H1 (cell line): Measurements from ENCODE around the gene RASSF4.
"Not testable (repeated sequence)": the region's sequence is repeated elsewhere in the genome, so short reads cannot be mapped to it uniquely, and the experiment has no call there.

ENCODE experiments used
- KDM1A ChIP-seq: fragments of 200-600, 300-600 bp; sonication (generic); IDR thresholded peaks from 2 replicates; pipeline ENCODE4 v1.7.1; 2016; ENCODE audit warnings: mild to moderate bottlenecking, low read length, borderline replicate concordance
- PHF8 ChIP-seq: fragments of 200-600 bp; sonication (generic); conservative IDR thresholded peaks from 2 replicates; pipeline ENCODE4 v1.7.1; 2012; ENCODE audit warnings: low read depth, mild to moderate bottlenecking, inconsistent platforms, low read length, moderate library complexity
- TBP ChIP-seq: IDR thresholded peaks from 2 replicates; pipeline ENCODE4 v1.6.1; 2011; ENCODE audit warnings: low read depth, low read length, improper control_type of control experiment
- TF ChIP-seq, protein P1 (sequence below), 3 experiments: IDR thresholded peaks; 1 replicate in 2 of 3; 2 replicates in 1 of 3; pipeline versions ENCODE4 v1.5.1 to v1.6.1; 2011; ENCODE audit warnings: low read length in 3 of 3, mild to moderate bottlenecking in 3 of 3, inconsistent platforms in 2 of 3, low read depth in 1 of 3, moderate library complexity in 1 of 3; ENCODE audit not compliant: insufficient read depth in 1 of 3; ENCODE audit errors: control extremely low read depth in 1 of 3

DNA sequence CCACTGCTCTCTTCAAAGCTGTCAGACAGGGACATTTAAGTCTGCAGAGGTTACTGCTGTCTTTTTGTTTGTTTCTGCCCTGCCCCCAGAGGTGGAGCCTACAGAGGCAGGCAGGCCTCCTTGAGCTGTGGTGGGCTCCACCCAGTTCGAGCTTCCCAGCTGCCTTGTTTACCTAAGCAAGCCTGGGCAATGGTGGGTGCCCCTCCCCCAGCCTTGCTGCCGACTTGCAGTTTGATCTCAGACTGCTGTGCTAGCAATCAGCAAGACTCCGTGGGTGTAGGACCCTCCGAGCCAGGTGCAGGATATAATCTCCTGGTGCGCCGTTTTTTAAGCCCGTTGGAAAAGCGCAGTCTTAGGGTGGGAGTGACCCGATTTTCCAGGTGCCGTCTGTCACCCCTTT is 55.0 kb downstream of the RASSF4 start:
- TF ChIP-seq, protein P1, sequence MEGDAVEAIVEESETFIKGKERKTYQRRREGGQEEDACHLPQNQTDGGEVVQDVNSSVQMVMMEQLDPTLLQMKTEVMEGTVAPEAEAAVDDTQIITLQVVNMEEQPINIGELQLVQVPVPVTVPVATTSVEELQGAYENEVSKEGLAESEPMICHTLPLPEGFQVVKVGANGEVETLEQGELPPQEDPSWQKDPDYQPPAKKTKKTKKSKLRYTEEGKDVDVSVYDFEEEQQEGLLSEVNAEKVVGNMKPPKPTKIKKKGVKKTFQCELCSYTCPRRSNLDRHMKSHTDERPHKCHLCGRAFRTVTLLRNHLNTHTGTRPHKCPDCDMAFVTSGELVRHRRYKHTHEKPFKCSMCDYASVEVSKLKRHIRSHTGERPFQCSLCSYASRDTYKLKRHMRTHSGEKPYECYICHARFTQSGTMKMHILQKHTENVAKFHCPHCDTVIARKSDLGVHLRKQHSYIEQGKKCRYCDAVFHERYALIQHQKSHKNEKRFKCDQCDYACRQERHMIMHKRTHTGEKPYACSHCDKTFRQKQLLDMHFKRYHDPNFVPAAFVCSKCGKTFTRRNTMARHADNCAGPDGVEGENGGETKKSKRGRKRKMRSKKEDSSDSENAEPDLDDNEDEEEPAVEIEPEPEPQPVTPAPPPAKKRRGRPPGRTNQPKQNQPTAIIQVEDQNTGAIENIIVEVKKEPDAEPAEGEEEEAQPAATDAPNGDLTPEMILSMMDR (IDR thresholded peaks at IDR 0.05; ENCODE audit: control extremely low read depth in 1 of 3, insufficient read depth in 1 of 3, low read depth in 1 of 3, low read length in 3 of 3), result not testable (repeated sequence)
- not testable (repeated sequence) for TF ChIP-seq TBP, PHF8, KDM1A
